Heart right ventricle (tissue), 16 donors: Measurements from ENCODE around the gene PARD3. TPM values are rescaled to one million over a fixed set of nuclear protein-coding genes. Genes with fewer than 3 reads are reported as not detected.

Source experiments
- ATAC-seq, 8 donors: fragments of 200-7000 bp; cut with Tn5 transposase; one replicate each; pipeline ENCODE4 v1.9.1; 2020; ENCODE audit warnings: mild to moderate bottlenecking in 8 of 8, moderate library complexity in 8 of 8, moderate number of reproducible peaks in 1 of 8
- DNase-seq, 2 donors: peaks; one replicate each; pipeline ENCODE4 v3.0.0-alpha.2; 2020
- H3K27ac ChIP-seq, 10 donors: fragments of 200-600 bp; sonication (generic) in 2 of 10; one replicate each; pipeline versions ENCODE4 v1.5.0 to v1.8.0; 2020 to 2022; ENCODE audit warnings: mild to moderate bottlenecking in 3 of 10
- H3K27me3 ChIP-seq, 7 donors: fragments of 200-600 bp; one replicate each; pipeline ENCODE4 v1.8.0; 2021 to 2022; ENCODE audit warnings: mild to moderate bottlenecking in 2 of 7
- H3K36me3 ChIP-seq, 9 donors: fragments of 200-600 bp; sonication (generic) in 1 of 9; one replicate each; pipeline versions ENCODE4 v1.5.0 to v1.8.0; 2020 to 2022; ENCODE audit warnings: mild to moderate bottlenecking in 2 of 9
- H3K4me1 ChIP-seq, 9 donors: fragments of 200-600 bp; sonication (generic) in 1 of 9; one replicate each; pipeline versions ENCODE4 v1.5.0 to v1.8.0; 2020 to 2022; ENCODE audit warnings: mild to moderate bottlenecking in 4 of 9
- H3K4me3 ChIP-seq, 10 donors: fragments of 200-600 bp; sonication (generic) in 2 of 10; one replicate each; pipeline versions ENCODE4 v1.5.0 to v1.8.0; 2020 to 2022; ENCODE audit warnings: mild to moderate bottlenecking in 7 of 10, moderate library complexity in 2 of 10
- H3K9me3 ChIP-seq, 11 donors: fragments of 200-600 bp in 10 of 11; sonication (generic) in 2 of 11; one replicate each; pipeline versions ENCODE4 v1.5.0 to v1.8.0; 2013 to 2022; ENCODE audit warnings: mild to moderate bottlenecking in 2 of 11, control low read depth in 1 of 11, moderate library complexity in 1 of 11
- WGBS, 2 donors: extraction: QIAGEN DNeasy Blood & Tissue Kit; methylation state at CpG; one replicate each; pipeline ENCODE4 v1.1.7; 2013; ENCODE audit warnings: inconsistent platforms in 1 of 2; 5-methylcytosine and 5-hydroxymethylcytosine counted together
- intact Hi-C, 10 donors: fragments of 100-400 bp; cut with DNase I; formaldehyde crosslinking; loops; one replicate each; pipeline versions ENCODE4 v1.11.1 to v1.14.2; 2022
- polyA plus RNA-seq, 2 donors: library from polyadenylated mRNA; stranded (reverse); fragments of 200-250 nt; gene quantifications; one replicate each; pipeline ENCODE4 v1.2.3, GENCODE V29; 2013
- total RNA-seq, 10 donors: library from RNA; stranded (reverse); fragmentation: NEBNext Ultra II Directional in 3 of 10; extraction: Animal tissue kit (Norgen Biotek cat#: 25700) in 3 of 10; gene quantifications; one replicate each; pipeline versions ENCODE4 v1.2.1 to v1.2.4, GENCODE V29; 2021 to 2023
- TF ChIP-seq, protein P1 (sequence below), 9 donors: fragments of 200-600 bp; sonication (generic) in 2 of 9; IDR thresholded peaks; one replicate each; pipeline versions ENCODE4 v1.5.0 to v1.8.0; 2021 to 2022; ENCODE audit warnings: antibody characterized with exemption in 9 of 9, mild to moderate bottlenecking in 5 of 9, moderate library complexity in 1 of 9
- donor health status: Arrhythmogenic right ventricular cardiomyopathy.
- donor health status: ischemic (EF 13 %, LVEDD 7.1; RV severe dilation, severe dysfunction).
- donor health status: healthy with polysubstance abuse.
- donor health status: DM: no; HTN: yes; CAD: no.
- donor health status: DM: no; HTN: no; CAD: no.
- donor health status: ischemic (EF 25% LVEDD 6.9; RV normal size, moderate dysfunction).
- donor health status: ischemic (EF 25% LVEDD 5.7; RV mildly dilated, moderate dysfunction).
- donor health status: healthy.
- donor health status: DM: yes; HTN: yes; CAD: no.
- donor health status: Ischemic cardiomyopathy.
- donor health status: ischemic (EF 35%, LVEDD 5.7; RV mildly dilated, moderate dysfunction).
- donor health status: nonischemic (EF 11% LVEDD 7.7; RV severe dilation, severe dysfunction).
- donor health status: DM: yes; HTN: yes; CAD: no.
- donor health status: PGD.
- donor health status: ischemic (EF 29% LVEDD 5.4; RV normal size, mild dysfunction).
- donor health status: nonischemic (EF 23%, LVEDD 6.1; RV moderate dilation, normal function).

Gene PARD3
- total and polyA plus RNA-seq, 12 donors = 19.7 to 41.8 (median 34.2) TPM

DNA sequence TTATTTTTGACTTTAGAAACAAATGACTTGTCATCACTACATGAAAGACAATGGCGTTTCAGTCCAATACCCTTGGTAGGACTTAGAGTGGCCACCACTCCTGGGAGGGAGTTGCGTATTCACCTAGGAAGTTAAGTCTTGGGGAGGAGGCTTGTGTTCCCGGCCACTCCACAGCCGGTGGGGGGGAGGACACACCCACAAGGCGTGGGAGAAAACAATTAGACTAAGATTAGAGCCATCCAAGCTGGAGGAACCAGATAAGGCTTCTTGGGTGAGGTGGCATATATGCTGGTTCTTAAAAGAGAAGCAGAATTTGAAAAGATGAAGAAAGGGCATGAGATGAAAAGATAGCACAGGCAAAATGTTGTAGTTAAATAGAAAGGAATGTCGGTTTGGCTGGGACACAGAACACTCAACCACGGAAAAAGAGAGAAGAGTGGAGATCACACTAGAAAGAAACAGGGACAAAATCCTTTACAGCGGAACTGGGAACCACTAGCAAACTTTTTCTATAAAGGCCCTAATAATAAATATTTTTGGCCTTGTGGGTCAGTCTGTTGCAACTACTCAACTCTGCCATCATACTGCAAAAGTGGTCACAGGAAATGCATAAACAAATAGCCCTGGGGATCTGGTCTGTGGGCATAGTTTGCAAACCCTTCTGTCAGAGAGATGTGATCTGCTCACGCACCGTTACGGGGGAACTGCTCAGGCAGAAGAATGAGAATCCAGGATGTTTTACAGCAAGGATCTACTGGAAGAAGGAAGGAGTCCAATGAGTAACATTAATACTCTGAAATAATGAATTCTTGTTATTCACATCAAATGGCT lies 651.8 kb downstream of the PARD3 start:
- H3K4me3 ChIP-seq = no peak overlapping the region
- no peak overlapping the region for H3K27ac ChIP-seq
- H3K36me3 ChIP-seq = no peaks in the 10 kb centered on the region
- ATAC-seq (no peak), DNase-seq (no peak)
- H3K4me1 ChIP-seq = no peaks in the 10 kb centered on the region
- TF ChIP-seq, protein P1, sequence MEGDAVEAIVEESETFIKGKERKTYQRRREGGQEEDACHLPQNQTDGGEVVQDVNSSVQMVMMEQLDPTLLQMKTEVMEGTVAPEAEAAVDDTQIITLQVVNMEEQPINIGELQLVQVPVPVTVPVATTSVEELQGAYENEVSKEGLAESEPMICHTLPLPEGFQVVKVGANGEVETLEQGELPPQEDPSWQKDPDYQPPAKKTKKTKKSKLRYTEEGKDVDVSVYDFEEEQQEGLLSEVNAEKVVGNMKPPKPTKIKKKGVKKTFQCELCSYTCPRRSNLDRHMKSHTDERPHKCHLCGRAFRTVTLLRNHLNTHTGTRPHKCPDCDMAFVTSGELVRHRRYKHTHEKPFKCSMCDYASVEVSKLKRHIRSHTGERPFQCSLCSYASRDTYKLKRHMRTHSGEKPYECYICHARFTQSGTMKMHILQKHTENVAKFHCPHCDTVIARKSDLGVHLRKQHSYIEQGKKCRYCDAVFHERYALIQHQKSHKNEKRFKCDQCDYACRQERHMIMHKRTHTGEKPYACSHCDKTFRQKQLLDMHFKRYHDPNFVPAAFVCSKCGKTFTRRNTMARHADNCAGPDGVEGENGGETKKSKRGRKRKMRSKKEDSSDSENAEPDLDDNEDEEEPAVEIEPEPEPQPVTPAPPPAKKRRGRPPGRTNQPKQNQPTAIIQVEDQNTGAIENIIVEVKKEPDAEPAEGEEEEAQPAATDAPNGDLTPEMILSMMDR (IDR thresholded peaks at IDR 0.05) = no peak
- peaks cover 0 to 11% (median 0%) of the 10 kb centered on the region in 11 donors for H3K9me3 ChIP-seq
- intact Hi-C loops = no loop called here
- H3K27me3 ChIP-seq = no peaks in the 10 kb centered on the region
- WGBS, 2 donors = 80 to 88% methylated on average over 11 of the region's 11 CpGs

DNA sequence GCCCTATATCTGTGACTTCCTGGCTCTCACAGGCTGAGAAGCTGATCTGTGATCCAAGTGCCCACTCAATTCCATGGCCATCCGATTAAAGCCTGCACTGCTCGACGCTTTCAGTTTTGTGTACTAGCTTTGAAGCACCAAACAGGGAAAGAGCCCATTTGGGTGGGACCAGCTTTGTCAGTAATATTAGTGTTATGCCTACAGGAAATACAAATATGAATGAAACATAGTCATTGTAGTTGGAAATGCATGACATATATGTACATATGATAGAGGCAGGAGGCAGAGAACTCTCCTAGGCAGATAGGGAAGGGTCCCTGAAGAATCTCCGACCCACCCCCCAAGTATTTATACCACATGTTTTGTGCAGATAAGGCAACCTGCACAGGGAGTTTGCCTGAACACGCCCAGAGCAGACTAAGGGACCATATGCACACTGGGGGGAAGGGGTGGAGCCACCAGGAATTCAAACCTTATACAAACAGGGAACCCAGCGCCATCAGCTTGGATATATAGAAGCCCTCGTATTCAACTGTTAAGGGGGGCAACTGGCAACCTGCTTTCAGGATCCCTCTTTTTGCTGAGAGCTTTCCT lies 653.2 kb downstream of the PARD3 start:
- intact Hi-C loops = no loop called here
- Histone ChIP-seq H3K9me3 (peaks cover 0 to 11% (median 0%) of the 10 kb centered on the region in 11 donors), H3K4me1 (peaks cover 0 to 7% (median 0%) of the 10 kb centered on the region in 9 donors), H3K4me3 (no peak overlapping the region), H3K27me3 (no peaks in the 10 kb centered on the region), H3K27ac (no peak overlapping the region), H3K36me3 (no peaks in the 10 kb centered on the region)
- DNase-seq (no peak), ATAC-seq (no peak)
- TF ChIP-seq, protein P1 (IDR thresholded peaks at IDR 0.05) = no peak
- 88% methylated on average over 7 of the region's 7 CpGs for WGBS, 2 donors

DNA sequence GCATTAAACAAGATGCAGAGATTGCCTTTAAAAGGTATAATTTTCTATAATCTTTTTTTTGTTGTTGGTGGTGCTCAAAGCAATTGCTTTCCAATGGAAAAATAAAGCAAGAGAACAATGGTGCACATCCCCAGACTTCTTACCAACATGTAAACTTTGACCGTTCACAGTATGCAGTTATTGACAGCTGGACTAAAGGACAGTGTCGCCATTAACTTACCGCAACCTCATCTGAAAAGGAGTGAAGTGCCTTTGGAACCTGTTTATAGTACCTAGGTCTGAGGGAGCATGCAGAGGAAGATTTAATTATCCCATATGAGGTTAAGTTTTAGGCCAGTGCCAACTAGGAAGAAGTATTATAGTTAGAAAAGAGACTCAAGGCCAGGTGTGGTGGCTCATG lies 654.5 kb downstream of the PARD3 start:
- intact Hi-C loops = no loop called here
- no peak for ATAC-seq
- TF ChIP-seq, protein P1 (IDR thresholded peaks at IDR 0.05) = no peak
- no peaks in the 10 kb centered on the region for H3K27me3 ChIP-seq
- DNase-seq = no peak
- no peak overlapping the region for H3K4me3 ChIP-seq
- H3K27ac ChIP-seq = no peak overlapping the region
- 97 to 98% methylated on average over 3 of the region's 3 CpGs for WGBS, 2 donors
- H3K36me3 ChIP-seq = no peaks in the 10 kb centered on the region
- H3K9me3 ChIP-seq = peaks cover 0 to 11% (median 0%) of the 10 kb centered on the region in 11 donors
- peaks cover 0 to 9% (median 0%) of the 10 kb centered on the region in 9 donors for H3K4me1 ChIP-seq

DNA sequence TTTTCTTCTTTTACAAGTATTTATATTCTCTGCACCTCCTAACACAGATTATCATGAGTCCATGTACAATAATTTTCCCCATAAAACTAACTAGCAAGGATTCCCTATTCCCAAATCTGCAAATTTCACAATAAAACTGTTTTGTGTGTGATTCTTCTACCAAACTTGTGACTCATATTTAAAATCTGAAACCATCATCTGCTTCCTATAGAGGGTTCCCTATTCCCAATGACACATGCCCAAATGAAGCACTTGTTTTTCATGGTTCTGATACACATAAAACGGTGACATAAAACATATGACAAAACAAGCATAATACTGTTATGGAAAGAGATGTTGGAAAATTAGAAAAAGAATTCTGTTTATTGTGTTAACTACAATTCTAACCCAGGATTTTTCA lies 657.6 kb downstream of the PARD3 start:
- ATAC-seq (no peak), DNase-seq (no peak)
- Histone ChIP-seq H3K27me3 (no peaks in the 10 kb centered on the region), H3K9me3 (peaks cover 0 to 10% (median 0%) of the 10 kb centered on the region in 11 donors), H3K4me1 (peaks cover 0 to 9% (median 0%) of the 10 kb centered on the region in 9 donors), H3K4me3 (no peak overlapping the region), H3K27ac (no peak overlapping the region), H3K36me3 (no peaks in the 10 kb centered on the region)
- intact Hi-C loops = loop anchor here in 2 of 10 donors (2.0 to 10.0 kb wide), 2 partner anchors 19 to 63 kb away; no protein-coding TSS in a partner anchor
- 91 to 93% methylated on average over 1 of the region's 1 CpG for WGBS, 2 donors
- TF ChIP-seq, protein P1 (IDR thresholded peaks at IDR 0.05) = no peak
